Pulmonary artery endothelial cell (primary cell): ENCODE measurements around the gene KLK15. TPM values are rescaled to one million over a fixed set of nuclear protein-coding genes. Genes with fewer than 3 reads are reported as not detected.
"Not testable (repeated sequence)": the region's sequence is repeated elsewhere in the genome, so short reads cannot be mapped to it uniquely, and the experiment has no call there.

Experiments used
- DNase-seq: peaks from one replicate; pipeline ENCODE4 v3.0.0-alpha.2; 2011; ENCODE audit warnings: low read depth, low spot score
- total RNA-seq: library from RNA; depleted of rRNA; stranded (reverse); fragments of >200 nt; gene quantifications from 2 replicates; pipeline ENCODE4 v1.2.3, GENCODE V29; 2014

KLK15 gene
- total RNA-seq, 1 donor from 2014 or later = not detected

- DNase-seq = no peak
Measured at GRCh38 chr19:50821248-50821612, 12.1 kb downstream of the KLK15 start.

DNA sequence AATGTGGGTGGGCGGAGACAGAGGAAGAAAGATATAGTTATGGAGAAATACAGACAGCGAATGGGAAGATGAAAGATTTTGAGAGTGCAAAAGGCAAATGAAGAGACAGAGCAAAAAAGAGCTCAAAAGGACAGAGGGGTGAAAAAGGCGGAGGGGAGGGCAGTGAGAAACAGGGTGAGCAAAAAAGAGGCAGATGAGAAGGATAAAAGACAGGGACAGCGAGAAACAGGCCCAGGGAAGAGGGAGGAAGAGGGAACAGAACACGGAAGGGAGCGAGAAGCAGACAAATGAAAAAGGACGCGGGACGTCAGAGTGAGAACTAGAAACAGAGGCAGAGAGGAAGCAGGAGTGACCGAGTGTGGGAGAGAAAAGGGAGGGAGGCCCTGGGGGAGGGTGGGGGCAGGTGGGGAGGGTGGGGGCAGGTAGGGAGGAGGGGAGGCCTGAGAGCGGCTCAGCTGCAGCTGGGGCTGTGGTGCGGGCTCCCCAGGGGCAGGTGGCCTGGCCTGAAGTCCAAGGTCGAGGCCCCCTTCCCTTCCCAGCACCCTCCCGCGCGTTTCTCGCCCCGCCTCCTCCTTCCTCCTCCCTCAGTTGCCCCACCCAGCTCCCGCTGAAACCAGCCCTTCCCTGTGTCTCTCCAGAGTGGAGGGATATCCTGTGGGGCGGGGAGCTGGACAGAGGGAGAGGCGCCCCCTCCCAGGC lies 12.7 kb downstream of the KLK15 start:
- DNase-seq = no peak

- DNase-seq = no peak
Measured at GRCh38 chr19:50820086-50820485, 13.3 kb downstream of the KLK15 start.

- no peak for DNase-seq
Measured at GRCh38 chr19:50819636-50820035, 13.7 kb downstream of the KLK15 start.

GRCh38 chr19:50818859-50819472 lies 14.4 kb downstream of the KLK15 start:
- no peak for DNase-seq

- DNase-seq = no peak
Measured at GRCh38 chr19:50817941-50818858, 15.2 kb downstream of the KLK15 start.

GRCh38 chr19:50815439-50815838 lies 17.9 kb downstream of the KLK15 start:
- DNase-seq = no peak

DNA sequence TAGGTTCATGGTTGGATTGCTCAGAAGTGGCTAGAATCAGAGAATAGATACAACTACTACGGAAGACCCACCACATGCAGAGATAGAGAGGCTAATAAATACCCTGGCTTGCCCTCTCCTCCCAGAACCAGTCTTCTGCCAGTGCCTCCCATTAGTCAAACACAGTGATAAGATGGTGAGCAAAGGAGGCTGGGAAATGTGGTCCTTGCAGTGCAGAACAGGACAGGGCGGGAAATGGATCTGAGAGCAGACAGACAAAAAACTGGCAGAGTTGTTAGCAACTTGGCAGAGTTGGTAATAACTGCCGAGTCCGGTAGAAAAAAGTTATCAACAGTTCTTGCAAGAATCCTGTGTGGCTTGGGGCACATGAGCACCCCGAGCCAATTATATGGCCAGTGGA lies 18.5 kb downstream of the KLK15 start:
- DNase-seq = no peak

- no peak for DNase-seq
Measured at GRCh38 chr19:50812474-50812873, 20.9 kb downstream of the KLK15 start.

- not testable (repeated sequence) for DNase-seq
Measured at GRCh38 chr19:50811622-50812238, 21.6 kb downstream of the KLK15 start.

DNA sequence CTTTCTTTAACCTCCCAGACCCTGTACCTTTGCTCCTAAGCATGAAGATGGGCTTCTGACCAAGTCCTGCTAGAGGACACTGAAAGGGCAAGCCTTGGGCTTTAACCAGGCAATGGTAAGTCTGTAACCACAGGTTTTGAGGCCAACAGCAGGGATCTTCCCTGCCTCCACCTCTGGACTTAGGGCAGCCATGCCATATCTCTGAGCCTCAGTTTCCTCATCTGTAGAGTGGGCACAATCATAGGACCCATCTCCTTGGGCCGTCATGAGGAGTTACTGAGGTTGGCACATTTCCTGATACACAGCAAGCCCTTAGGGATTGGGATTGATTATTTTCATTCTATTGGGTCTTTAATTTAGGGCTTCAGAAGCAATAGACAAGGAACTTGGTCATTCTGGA lies 24.5 kb downstream of the KLK15 start:
- no peak for DNase-seq

- DNase-seq = peak; percentile 93
Measured at GRCh38 chr19:50804420-50805272, 28.7 kb downstream of the KLK15 start.

GRCh38 chr19:50803633-50804419 lies 29.5 kb downstream of the KLK15 start:
- DNase-seq = no peak

DNA sequence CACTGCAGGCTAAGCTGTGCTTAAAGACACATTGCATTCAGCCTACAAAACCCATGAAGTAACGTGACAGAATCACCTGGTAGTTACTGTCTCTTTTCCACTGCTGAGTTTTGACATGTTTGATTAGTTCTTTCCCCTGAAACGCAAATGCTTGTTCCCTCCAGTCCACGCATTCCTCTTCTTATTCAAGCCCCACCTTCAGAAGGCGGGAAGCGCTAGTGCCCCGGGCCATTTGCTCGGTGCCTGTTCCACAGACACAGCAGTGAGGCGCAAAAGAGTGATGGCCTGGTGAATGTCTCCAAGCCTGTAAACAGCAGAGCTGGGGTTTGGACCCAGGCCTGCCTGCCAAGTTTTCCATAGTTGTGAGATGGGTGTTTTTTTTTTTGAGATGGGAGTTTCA lies 32.3 kb downstream of the KLK15 start:
- no peak for DNase-seq

- DNase-seq = no peak
Measured at GRCh38 chr19:50799547-50799851, 33.9 kb downstream of the KLK15 start.

- no peak for DNase-seq
Measured at GRCh38 chr19:50798659-50799546, 34.5 kb downstream of the KLK15 start.

- DNase-seq = no peak
Measured at GRCh38 chr19:50797781-50798658, 35.4 kb downstream of the KLK15 start.

DNA sequence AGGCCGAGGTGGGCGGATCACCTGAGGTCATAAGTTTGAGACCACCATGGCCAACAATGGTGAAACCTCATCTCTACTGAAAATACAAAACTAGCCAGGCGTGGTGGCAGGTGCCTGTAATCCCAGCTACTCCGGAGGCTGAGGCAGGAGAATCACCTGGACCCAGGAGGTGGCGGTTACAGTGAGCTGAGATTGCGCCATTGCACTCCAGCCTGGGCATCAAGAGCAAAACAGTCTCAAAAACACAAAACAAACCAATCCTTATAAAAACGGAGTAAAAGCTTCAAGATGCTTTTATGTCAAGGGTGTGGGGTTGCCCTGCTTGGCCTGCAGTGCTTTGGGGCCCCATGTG lies 36.0 kb downstream of the KLK15 start:
- DNase-seq = no peak
